ENCODE data around the gene RSPH6A. TPM values are rescaled to one million over a fixed set of nuclear protein-coding genes. Genes with fewer than 3 reads are reported as not detected.

Gene RSPH6A
- total and polyA plus RNA-seq, 2 experiments from 2014 or later: not detected

DNA sequence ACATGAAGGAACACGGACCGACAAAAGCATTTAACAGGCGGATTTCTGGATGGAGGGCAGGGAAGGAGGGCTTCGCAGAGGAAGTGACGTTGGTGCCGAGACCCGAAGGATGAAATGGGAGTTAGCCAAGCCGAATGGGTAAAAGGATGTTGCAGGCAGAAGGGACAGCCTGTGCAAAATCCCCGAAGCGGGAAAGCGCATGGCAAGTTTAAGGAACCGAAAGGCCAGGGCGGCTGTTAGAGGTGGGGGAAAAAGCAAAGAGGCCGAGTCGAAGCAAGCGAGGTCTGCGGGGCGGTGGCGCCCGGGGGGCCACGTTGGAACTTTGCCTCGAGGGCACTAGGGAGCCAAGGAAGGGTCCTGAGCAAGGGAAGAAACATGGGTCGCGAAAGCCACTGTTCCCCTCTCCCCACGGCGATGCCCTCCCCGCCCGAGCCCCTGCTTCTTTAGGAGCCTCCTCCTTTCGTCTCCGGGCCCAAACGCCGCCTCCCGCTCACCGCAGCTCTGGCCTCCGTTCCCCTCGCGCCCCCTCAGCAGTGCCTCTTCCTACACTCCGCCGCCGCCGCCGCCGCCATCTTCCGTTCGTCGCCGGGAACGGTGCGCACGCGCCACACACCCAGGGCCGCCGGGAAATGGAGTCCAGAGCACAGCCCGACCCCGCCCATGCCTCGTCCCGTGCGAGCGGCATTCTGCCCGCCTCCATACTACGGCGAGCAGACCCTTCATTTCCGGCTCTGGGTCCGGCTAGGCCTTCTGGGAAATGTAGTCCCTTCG is 47.6 kb upstream of the RSPH6A start, which contains the start of gene SYMPK:
SYMPK (minus strand) TSS at position 584 of the 771 bp plus-strand sequence. CDS start 8,652 bp downstream, outside the sequence.
- H3K36me3 ChIP-seq (ENCODE audit: low read depth): peaks cover 10% of the 10 kb centered on the region; the same call in 1 of the 2 replicates
- peak within 1 kb of the TSS; percentile 96 for H3K4me3 ChIP-seq
- peak; percentile 100 for DNase-seq
- 1 to 2% methylated on average over 48 to 63 of the region's 65 CpGs for WGBS, 2 experiments (ENCODE audit: low coverage in 1 of 2, low lambda C conversion rate in 2 of 2, missing lambda C conversion rate in 2 of 2)
- no peaks in the 10 kb centered on the region for H4K20me1 ChIP-seq (ENCODE audit: insufficient read depth)
- H3K9me3 ChIP-seq (ENCODE audit: low read depth): no peaks in the 10 kb centered on the region
- peaks cover 49% of the 10 kb centered on the region for H3K79me2 ChIP-seq (ENCODE audit: insufficient read depth)
- peak within 1 kb of the TSS; percentile 88 for H3K9ac ChIP-seq
- TF ChIP-seq EZH2phosphoT487 (IDR thresholded peaks at IDR 0.05; ENCODE audit: insufficient read depth, low read depth) (no peak), EZH2 (IDR thresholded peaks at IDR 0.05; ENCODE audit: insufficient read depth, poor library complexity, severe bottlenecking) (no peak)
- H3K27ac ChIP-seq: peak within 1 kb of the TSS; percentile 84
- in situ Hi-C loops (cut with MboI): no loop called here
- peak within 1 kb of the TSS; percentile 91 for H2AFZ ChIP-seq
- H3K27me3 ChIP-seq (replicated peaks; ENCODE audit: insufficient read depth): peaks cover 27% of the 10 kb centered on the region
- H3K4me2 ChIP-seq (ENCODE audit: unreplicated experiment): peak within 1 kb of the TSS; percentile 95
- H3F3A ChIP-seq (ENCODE audit: insufficient read depth): peaks cover 10% of the 10 kb centered on the region; the same call in 1 of the 2 replicates
- no peaks in the 10 kb centered on the region for H3K9me2 ChIP-seq (ENCODE audit: insufficient read depth)
- H3K4me1 ChIP-seq (ENCODE audit: insufficient read depth): peaks cover 10% of the 10 kb centered on the region; the same call in 1 of the 2 replicates

DNA sequence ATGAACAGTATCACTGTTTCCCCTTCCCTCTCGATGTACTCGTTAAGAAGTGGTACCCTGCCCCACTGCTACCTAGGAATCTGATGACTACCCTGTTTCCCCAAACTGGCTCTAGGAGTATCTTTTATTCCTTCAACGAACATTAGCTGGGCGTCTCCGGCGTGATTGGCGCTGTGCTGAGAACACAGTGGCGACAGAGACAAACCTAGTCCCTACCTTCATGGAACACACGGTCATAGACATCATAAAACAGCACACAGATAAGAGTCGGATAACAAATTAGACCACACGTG is 47.1 kb upstream of the RSPH6A start:
- no peak for TF ChIP-seq EZH2phosphoT487 (IDR thresholded peaks at IDR 0.05; ENCODE audit: insufficient read depth, low read depth)
- no peak for TF ChIP-seq EZH2 (IDR thresholded peaks at IDR 0.05; ENCODE audit: insufficient read depth, poor library complexity, severe bottlenecking)
- in situ Hi-C loops (cut with MboI): no loop called here
- H3F3A ChIP-seq (ENCODE audit: insufficient read depth): peaks cover 10% of the 10 kb centered on the region; the same call in 1 of the 2 replicates
- H3K27ac ChIP-seq: peak overlapping the region; percentile 84
- H3K4me3 ChIP-seq: peak overlapping the region; percentile 96
- H3K4me1 ChIP-seq (ENCODE audit: insufficient read depth): peaks cover 10% of the 10 kb centered on the region; the same call in 1 of the 2 replicates
- peaks cover 10% of the 10 kb centered on the region; the same call in 1 of the 2 replicates for H3K36me3 ChIP-seq (ENCODE audit: low read depth)
- H2AFZ ChIP-seq: peak overlapping the region; percentile 81
- no peaks in the 10 kb centered on the region for H3K9me3 ChIP-seq (ENCODE audit: low read depth)
- 1 to 3% methylated on average over 11 of the region's 11 CpGs for WGBS, 2 experiments (ENCODE audit: low coverage in 1 of 2, low lambda C conversion rate in 2 of 2, missing lambda C conversion rate in 2 of 2)
- DNase-seq: no peak
- H3K9ac ChIP-seq: peak overlapping the region; percentile 88
- H3K9me2 ChIP-seq (ENCODE audit: insufficient read depth): no peaks in the 10 kb centered on the region
- H4K20me1 ChIP-seq (ENCODE audit: insufficient read depth): no peaks in the 10 kb centered on the region
- H3K4me2 ChIP-seq (ENCODE audit: unreplicated experiment): peak overlapping the region; percentile 95
- H3K27me3 ChIP-seq (replicated peaks; ENCODE audit: insufficient read depth): peaks cover 27% of the 10 kb centered on the region
- peaks cover 54% of the 10 kb centered on the region for H3K79me2 ChIP-seq (ENCODE audit: insufficient read depth)

DNA sequence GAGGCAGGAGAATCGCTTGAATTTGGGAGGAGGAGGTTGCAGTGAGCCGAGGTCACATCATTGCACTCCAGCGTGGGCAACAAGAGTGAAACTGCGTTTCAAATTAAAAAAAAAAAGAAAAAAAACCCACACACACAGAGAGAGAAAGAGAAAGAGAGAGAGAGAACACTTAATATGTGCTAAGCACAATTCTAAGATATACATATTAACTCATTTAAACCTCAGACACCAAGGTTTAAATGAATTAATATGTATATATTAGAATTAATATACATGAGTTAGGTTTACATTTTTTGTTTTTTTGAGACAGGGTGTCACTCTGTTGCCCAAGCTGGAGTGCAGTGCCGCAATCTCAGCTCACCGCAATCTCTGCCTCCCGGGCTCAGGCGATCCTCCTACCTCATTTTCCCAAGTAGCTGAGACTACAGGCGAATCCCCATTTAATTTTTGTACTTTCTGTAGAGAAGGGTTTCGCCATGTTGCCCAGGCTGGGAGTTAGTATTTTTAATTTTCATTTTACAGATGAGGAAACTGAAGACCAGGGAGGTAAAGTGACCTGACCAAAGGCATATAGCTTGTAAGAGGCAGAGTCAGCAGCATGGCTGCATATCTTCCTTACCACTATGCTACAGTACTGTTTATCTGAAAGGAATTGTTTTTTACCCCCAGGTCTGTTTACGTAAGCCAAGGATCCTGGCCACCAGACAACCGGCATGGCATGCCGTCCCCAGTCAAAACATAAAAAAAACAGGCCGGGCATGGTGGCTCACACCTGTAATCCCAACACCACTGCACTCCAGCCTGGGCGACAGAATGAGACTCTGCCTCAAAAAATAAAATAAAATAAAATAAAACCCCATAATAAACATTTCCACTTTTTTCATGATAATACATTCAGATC is 45.5 kb upstream of the RSPH6A start:
- 84% methylated on average over 15 of the region's 15 CpGs for WGBS, 2 experiments (ENCODE audit: low coverage in 1 of 2, low lambda C conversion rate in 2 of 2, missing lambda C conversion rate in 2 of 2)

DNA sequence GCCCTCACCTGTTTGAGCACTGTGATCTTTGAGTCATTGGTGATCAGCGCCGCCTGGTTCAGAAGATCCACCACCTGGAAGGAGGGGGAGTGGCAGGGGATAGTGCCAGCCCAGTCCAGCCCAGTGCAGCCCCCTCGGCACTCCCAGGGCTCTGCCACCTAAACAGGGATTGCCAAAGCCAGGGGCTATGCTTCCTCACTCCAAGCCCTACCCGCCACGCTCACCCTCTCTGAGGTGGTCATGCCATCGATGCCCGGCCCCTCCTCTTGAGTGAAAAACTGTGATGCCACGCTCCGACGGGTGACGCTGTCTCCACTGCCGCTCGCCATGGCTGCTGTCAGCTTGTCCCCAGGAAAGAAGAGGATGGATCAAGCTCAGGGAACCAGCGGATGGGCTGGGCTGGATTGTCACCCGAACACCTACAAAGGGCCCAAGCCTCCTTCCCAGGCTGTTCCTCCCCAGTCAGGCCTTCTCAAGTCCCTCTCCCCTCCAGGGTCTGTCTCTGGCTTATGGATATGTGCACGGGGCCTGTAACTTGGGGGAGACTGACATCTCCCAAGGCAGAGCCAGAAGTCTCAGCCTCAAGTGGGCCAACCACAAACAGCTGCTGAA is 39.2 kb upstream of the RSPH6A start:
- no peaks in the 10 kb centered on the region for H3F3A ChIP-seq (ENCODE audit: insufficient read depth)
- 93 to 95% methylated on average over 16 of the region's 16 CpGs for WGBS, 2 experiments (ENCODE audit: low coverage in 1 of 2, low lambda C conversion rate in 2 of 2, missing lambda C conversion rate in 2 of 2)
- peaks cover 15% of the 10 kb centered on the region for H3K36me3 ChIP-seq (ENCODE audit: low read depth)
- H3K4me1 ChIP-seq (ENCODE audit: insufficient read depth): no peaks in the 10 kb centered on the region
- no peaks in the 10 kb centered on the region for H3K9me2 ChIP-seq (ENCODE audit: insufficient read depth)
- TF ChIP-seq EZH2 (IDR thresholded peaks at IDR 0.05; ENCODE audit: insufficient read depth, poor library complexity, severe bottlenecking) (no peak), EZH2phosphoT487 (IDR thresholded peaks at IDR 0.05; ENCODE audit: insufficient read depth, low read depth) (no peak)
- no peak overlapping the region for H3K9ac ChIP-seq
- no peaks in the 10 kb centered on the region for H4K20me1 ChIP-seq (ENCODE audit: insufficient read depth)
- no peak overlapping the region for H2AFZ ChIP-seq
- no peak overlapping the region for H3K4me3 ChIP-seq
- no peak overlapping the region for H3K4me2 ChIP-seq (ENCODE audit: unreplicated experiment)
- H3K79me2 ChIP-seq (ENCODE audit: insufficient read depth): peaks cover 49% of the 10 kb centered on the region
- no peak for DNase-seq
- no peaks in the 10 kb centered on the region for H3K9me3 ChIP-seq (ENCODE audit: low read depth)
- H3K27ac ChIP-seq: no peak overlapping the region
- H3K27me3 ChIP-seq (replicated peaks; ENCODE audit: insufficient read depth): no peaks in the 10 kb centered on the region
- in situ Hi-C loops (cut with MboI): no loop called here

More for the DNA sequence above, 45.5 kb upstream of the RSPH6A start:
- H4K20me1 ChIP-seq (ENCODE audit: insufficient read depth): no peaks in the 10 kb centered on the region
- DNase-seq: no peak
- H3K27ac ChIP-seq: no peak overlapping the region
- H2AFZ ChIP-seq: no peak overlapping the region
- H3K36me3 ChIP-seq (ENCODE audit: low read depth): peaks cover 10% of the 10 kb centered on the region; the same call in 1 of the 2 replicates
- no peak overlapping the region for H3K9ac ChIP-seq
- H3K4me3 ChIP-seq: no peak overlapping the region
- in situ Hi-C loops (cut with MboI): no loop called here
- H3K27me3 ChIP-seq (replicated peaks; ENCODE audit: insufficient read depth): peaks cover 18% of the 10 kb centered on the region; the same call in 1 of the 2 replicates
- H3K9me2 ChIP-seq (ENCODE audit: insufficient read depth): no peaks in the 10 kb centered on the region
- peaks cover 10% of the 10 kb centered on the region; the same call in 1 of the 2 replicates for H3F3A ChIP-seq (ENCODE audit: insufficient read depth)
- peaks cover 70% of the 10 kb centered on the region for H3K79me2 ChIP-seq (ENCODE audit: insufficient read depth)
- H3K4me2 ChIP-seq (ENCODE audit: unreplicated experiment): no peak overlapping the region
- TF ChIP-seq EZH2phosphoT487 (IDR thresholded peaks at IDR 0.05; ENCODE audit: insufficient read depth, low read depth) (no peak), EZH2 (IDR thresholded peaks at IDR 0.05; ENCODE audit: insufficient read depth, poor library complexity, severe bottlenecking) (no peak)
- peaks cover 10% of the 10 kb centered on the region; the same call in 1 of the 2 replicates for H3K4me1 ChIP-seq (ENCODE audit: insufficient read depth)
- no peaks in the 10 kb centered on the region for H3K9me3 ChIP-seq (ENCODE audit: low read depth)

All from GM23248 (cell line).